Activated gamma-delta T cell treated with Interleukin-2 at 50 U/mL for 16 hours (primary cell): Measurements from ENCODE around the gene TRIM23.
"Not testable (repeated sequence)": the region's sequence is repeated elsewhere in the genome, so short reads cannot be mapped to it uniquely, and the experiment has no call there.

Experiments
- DNase-seq: peaks from one replicate; pipeline ENCODE4 v3.0.0-alpha.2; 2020

The TRIM23 gene

GRCh38 chr5:65624025-65624570 is at the start of gene TRIM23:
Gene TRIM23 (minus strand): TSS chr5:65624333. CDS start chr5:65624274, 59 bp downstream.
- DNase-seq: peak; percentile 88

DNA sequence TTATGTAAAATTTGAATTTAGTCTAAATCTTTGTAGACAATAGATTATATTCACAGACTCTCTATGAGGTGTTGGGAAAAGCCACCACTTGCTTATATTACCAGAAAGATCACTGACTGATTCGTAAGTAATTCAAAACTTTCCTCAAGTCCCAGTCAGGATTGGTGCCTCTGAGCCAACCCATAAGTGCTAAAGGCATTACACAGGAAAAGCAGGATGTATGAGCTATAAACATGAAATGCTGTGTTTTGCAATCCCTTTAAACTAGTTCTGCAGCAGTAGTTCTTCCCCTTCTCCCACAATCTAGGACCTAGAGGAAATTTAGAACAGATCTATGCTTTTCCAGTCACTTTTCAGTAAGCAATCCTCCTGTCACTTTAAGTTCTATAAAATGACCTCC is 48.7 kb upstream of the TRIM23 start:
- DNase-seq: no peak

GRCh38 chr5:65668696-65669095 is 44.6 kb upstream of the TRIM23 start:
- no peak for DNase-seq

DNA sequence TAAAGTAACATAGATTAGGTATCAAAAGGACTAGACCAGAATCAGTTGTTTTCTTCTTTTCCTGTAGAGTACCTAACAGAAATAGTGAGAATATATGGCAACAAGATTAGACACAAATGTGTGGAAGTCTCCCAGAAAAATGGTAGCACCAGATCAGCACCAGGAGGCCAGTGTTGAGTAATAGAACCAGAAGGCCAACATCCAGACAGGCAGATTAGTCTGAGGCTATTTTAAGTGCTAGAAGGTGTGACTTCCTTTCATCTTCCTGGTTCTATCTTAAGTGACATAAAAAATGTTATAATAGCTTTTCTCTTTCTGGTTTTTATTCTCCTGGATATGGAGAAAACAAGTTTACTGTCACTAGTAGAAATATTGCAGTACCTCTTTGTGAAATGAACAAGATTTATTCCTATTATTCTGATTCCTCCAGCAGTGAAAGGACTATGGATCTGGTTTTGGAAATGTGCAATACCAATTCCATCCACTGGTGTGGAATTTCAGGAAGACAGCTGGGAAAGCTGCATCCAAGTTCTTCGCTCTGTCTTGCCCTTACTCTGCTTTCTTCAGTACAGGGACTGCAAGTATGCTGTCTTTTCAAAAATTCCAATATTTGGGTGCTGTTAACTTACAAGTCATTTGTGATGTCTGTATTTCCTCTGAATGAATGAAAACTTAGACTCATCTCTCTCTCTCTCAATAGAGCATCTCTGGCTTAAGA is 39.8 kb upstream of the TRIM23 start:
- no peak for DNase-seq

DNA sequence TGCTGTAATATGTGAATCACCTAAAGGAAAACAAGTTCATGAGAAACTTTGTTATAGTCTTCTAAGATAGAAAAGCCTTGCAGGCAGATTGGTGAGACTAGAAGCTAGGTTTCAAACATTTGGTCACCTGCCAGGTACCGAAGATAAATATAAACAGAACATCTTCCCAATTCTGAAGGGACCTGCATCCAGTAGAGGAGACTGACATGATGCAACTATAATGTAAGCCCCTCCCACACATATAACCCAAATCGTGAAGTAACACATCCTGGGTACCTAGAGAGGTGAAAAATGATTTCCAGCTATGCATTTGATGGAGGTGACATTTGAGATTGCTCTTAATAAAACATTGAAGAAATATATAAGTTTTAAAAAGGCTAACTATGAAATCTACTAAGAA is 30.6 kb upstream of the TRIM23 start:
- DNase-seq: no peak

DNA sequence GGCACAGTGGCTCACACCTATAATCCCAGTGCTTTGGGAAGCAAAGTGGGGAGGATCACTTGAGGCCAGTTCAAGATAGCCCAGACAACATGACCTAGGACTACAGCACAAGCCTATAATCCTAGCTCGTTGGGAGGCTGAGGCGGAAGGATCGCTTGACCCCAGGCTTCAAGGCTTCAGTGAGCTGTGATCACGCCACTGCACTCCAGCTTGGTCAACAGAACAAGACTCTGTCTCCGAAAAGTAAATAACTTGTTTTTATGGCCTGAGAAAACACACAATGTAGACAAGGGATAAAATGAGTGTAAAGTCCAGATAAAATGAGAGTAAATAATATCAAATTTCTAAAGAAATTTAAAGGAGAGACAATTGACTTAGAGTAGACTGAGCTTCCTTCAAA is 27.0 kb upstream of the TRIM23 start:
- DNase-seq: no peak

- DNase-seq: no peak
Measured at GRCh38 chr5:65647941-65648340, 23.8 kb upstream of the TRIM23 start.

DNA sequence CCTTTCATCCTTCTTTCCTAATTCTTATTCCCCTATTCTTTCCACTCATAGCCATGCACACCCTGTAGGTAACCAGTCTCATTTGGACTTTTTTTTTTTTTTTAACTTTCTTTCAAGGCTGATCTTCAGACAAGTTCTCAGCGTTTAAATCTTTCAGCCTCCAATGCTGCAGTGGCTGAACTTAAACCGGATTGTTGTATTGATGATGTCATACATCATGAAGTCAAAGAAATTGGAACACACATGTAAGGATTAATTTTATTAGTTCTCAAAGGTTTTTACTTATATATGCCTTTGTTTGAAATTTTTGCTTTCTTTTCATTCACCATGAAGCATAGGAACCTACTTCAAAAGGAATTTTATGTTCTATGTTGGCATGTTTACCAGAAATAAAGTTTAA is 22.8 kb upstream of the TRIM23 start:
- DNase-seq: no peak

- no peak for DNase-seq
Measured at GRCh38 chr5:65640240-65640639, 16.1 kb upstream of the TRIM23 start.

- no peak for DNase-seq
Measured at GRCh38 chr5:65630981-65631380, 6.8 kb upstream of the TRIM23 start.

- DNase-seq: no peak
Measured at GRCh38 chr5:65625743-65626142, 1.6 kb upstream of the TRIM23 start.

DNA sequence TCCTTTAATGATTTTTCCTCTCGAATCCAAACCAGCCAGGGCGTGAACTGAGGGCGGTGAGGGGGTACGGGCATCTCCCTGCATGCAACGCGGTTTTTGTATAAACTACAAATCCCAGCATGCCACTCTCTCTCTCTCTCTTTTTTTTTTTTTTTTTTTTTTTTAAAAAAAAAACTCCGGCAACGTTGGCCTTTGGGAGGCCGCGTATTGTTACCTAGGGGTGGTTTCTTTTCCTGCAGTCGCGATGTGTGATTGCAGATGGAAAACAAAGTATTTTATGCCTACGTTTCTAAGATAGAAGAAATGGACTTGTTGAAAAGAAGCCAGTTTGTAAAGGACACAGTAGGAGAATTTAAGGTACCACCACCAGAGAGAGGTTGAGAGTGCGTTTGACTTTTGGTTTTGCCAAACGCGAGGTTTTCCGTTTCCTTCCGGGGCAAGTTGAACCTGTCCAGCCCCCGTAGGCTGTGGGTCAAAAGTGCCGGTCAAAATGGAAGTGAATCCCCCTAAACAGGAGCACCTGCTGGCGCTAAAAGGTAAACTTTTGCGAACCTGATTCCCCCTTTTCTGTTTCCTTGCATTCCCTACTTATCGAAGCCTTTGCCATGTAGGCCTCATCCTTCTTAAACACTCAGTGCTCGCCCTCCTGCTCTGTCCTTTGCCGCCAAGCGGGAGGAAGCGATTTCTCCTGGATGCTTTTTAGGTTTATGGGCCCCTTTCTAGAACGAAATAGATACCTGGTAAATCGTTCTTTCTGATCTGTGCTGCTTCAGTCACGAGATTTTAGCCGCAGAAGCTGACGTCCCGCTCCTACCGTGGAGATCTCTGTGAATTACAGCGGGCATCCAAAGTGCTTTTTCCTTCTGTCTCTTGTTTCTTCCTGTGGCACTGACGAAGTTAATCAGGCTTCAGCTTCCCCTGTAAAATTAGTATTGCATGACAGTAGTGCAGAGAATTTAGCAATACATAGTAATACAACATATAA is 730 bp upstream of the TRIM23 start, which contains the start of the genes SHLD3 and TRAPPC13:
TSS of gene SHLD3 (plus strand) at position 457 of the 985 bp plus-strand sequence. CDS start 4,561 bp downstream, outside the sequence.
TSS of gene TRAPPC13 (plus strand) at position 457 of the 985 bp plus-strand sequence. CDS start at position 491, 34 bp downstream.
- peak; percentile 82 for DNase-seq

- DNase-seq: no peak
Measured at GRCh38 chr5:65623482-65623881, 651 bp downstream of the TRIM23 start.

- DNase-seq: not testable (repeated sequence)
Measured at GRCh38 chr5:65621961-65622360, 2.2 kb downstream of the TRIM23 start.

DNA sequence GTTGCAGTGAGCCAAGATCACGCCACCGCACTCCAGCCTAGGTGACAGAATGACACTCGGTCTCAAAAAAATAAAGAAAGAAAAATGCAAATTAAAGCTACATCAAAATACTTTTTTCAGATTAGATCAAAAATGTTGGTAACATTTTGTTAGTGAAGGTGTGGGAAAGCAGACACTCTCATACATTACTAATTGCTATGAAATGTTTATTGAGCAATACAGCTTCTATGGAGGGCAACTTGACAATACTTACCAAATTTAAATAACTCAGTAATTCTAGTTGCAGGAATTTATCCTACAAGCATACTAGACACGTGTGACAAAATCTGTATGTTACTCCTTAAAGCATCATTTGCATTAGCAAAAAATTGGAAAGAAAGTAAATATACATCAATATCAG is 4.1 kb downstream of the TRIM23 start:
- DNase-seq: no peak

DNA sequence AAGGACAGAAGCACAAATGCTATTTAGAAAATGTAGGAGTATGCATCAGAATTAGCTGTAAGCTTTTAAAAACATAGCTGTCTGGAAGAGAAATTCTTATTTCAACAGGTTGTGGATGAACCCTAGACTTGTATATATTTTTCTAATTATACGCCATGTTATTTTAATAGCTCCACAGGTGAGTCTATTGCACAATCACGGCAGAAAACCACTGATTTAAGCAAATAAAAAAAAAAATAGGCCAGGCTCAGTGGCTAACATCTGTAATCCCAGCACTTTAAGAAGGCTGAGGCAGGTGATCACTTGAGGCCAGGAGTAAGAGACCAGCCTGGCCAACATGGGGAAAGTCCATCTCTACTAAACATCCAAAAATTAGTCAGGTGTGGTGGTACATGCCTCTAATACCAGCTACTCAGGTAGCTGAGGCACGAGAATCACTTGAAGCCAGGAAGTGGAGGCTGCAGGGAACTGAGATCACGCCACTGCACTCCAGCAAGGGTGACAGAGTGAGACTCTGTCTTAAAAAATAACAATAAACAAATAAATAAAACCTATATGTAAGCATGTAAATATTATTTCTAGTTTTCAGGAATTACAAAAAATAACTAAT is 11.7 kb downstream of the TRIM23 start:
- DNase-seq: no peak

GRCh38 chr5:65611524-65611923 is 12.6 kb downstream of the TRIM23 start:
- DNase-seq: no peak

DNA sequence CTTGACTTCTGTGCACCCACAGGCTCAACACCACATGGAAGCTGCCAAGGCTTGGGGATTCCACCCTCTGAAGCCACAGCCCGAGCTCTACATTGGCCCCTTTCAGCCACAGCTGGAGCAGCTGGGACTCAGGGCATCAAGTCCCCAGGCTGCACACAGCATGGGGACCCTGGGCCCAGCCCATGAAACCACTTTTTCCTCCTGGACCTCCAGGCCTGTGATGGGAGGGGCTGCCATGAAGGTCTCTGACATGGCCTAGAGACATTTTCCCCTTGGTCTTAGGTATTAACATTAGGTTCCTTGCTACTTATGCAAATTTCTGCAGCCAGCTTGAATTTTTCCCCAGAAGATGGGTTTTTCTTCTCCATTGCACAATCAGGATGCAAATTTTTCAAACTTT is 22.4 kb downstream of the TRIM23 start:
- DNase-seq: not testable (repeated sequence)

DNA sequence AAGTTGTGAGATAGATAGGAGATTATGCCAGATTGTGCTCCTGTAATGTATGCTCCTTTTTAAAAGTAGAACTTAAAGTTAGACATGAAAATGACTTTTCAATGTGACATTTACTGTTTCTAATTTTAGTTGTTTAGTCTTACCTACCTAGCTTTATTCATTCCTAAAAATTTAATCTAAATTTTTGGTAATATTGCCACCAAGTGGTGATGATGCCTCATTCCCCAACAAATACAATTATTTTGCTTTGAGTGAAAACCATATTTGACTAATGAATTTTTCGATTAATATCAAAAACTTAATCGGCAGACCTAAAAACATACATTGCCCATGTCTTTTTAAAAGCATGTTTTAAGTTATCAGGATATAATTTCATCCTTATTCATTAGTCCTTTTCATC is 35.4 kb downstream of the TRIM23 start:
- no peak for DNase-seq

DNA sequence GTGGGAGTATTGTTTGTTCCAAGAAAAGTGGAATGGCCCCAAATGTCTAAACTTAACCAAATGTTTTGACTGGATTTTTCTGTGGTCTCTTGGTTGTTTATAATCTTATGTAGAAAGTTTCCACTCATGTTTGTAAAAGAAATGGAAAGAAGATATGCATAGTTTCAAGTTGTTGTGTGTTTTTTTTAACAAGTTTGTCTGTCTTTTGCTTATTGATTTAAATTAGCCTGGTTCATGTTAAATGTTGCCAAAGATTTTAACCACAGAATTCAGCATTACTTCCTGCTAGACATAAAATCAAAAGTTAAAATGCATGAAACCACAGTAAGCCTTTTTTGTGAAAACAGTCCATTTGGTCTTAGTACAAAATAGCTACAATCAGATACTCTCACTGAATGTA is 47.0 kb downstream of the TRIM23 start:
- DNase-seq: no peak

GRCh38 chr5:65570598-65571226 is 53.4 kb downstream of the TRIM23 start:
- DNase-seq: no peak

- DNase-seq: no peak
Measured at GRCh38 chr5:65566505-65566904, 57.6 kb downstream of the TRIM23 start.
